PFSK-1 (cell line): ENCODE results near the gene PARD3B.

Experiments used
- FOXP2 ChIP-seq: optimal IDR thresholded peaks from 2 replicates; pipeline ENCODE3; 2011; ENCODE audit warnings: borderline replicate concordance, control low read depth, inconsistent platforms; ENCODE audit not compliant: insufficient read depth; ENCODE audit errors: extremely low read length, extremely low read depth
- POLR2AphosphoS5 ChIP-seq: IDR thresholded peaks from 2 replicates; pipeline ENCODE4 v1.6.1; 2012; ENCODE audit warnings: low read depth, mild to moderate bottlenecking, control low read depth, low read length, moderate library complexity
- REST ChIP-seq, 2 experiments: IDR thresholded peaks; 2 replicates each; pipeline versions ENCODE4 v1.6.1 to v1.8.0; 2011 to 2012; ENCODE audit warnings: low read depth in 2 of 2, low read length in 2 of 2, control low read depth in 1 of 2, inconsistent platforms in 1 of 2, mild to moderate bottlenecking in 1 of 2, moderate library complexity in 1 of 2; ENCODE audit not compliant: insufficient read depth in 1 of 2
- SIN3A ChIP-seq: IDR thresholded peaks from 2 replicates; pipeline ENCODE4 v1.6.1; 2012; ENCODE audit warnings: mild to moderate bottlenecking, low read length, moderate library complexity, borderline replicate concordance; ENCODE audit not compliant: insufficient read depth
- TAF1 ChIP-seq: IDR thresholded peaks from 2 replicates; pipeline ENCODE4 v1.6.1; 2012; ENCODE audit warnings: low read length, control low read depth, borderline replicate concordance; ENCODE audit not compliant: insufficient read depth

Gene PARD3B

DNA sequence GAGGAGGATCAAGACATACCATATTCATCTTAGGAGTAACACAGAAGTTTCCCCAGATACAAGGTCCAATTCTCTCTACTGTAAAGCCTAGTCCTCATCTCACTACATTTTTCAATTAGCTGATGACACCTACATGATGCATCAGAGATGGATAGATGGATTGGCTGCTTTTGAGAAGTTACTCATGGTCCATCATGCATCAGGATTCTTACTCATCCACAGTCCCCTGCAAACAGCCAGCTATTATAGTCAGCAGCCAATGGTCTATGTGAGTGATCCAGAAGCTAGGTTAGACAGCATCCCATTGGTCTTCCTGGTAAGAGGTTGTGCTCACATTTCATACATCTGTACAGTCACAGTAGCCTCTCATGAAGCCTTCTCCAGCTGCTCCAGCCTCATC, 982.5 kb downstream of the PARD3B start:
- no peak for TF ChIP-seq POLR2AphosphoS5
- TF ChIP-seq TAF1, result no peak
- TF ChIP-seq FOXP2, result no peak
- TF ChIP-seq REST (IDR thresholded peaks at IDR 0.05; ENCODE audit: insufficient read depth in 1 of 2, low read depth in 2 of 2, low read length in 2 of 2), result no peak
- TF ChIP-seq SIN3A, result no peak

DNA sequence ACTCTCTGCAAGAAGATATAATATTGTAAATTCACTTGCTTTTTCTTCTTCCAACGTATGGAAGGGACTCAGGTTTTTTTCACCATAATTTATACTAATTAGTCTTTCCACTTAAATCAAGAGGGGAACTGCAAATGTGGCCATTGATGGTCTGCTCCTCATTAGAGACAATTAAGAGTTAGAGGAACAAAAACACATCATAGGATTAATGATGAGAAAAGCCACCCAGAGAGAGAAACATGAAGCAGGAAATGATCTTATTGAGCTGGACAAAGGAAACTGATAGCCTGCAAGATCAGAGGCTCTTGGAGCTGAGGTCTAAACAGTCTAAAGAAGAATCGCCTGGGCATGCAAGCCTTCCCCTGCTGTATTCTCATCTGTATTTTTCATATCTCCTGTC, 985.8 kb downstream of the PARD3B start:
- TF ChIP-seq POLR2AphosphoS5 (no peak), REST (IDR thresholded peaks at IDR 0.05; ENCODE audit: insufficient read depth in 1 of 2, low read depth in 2 of 2, low read length in 2 of 2) (no peak), SIN3A (no peak), TAF1 (no peak), FOXP2 (no peak)

- TF ChIP-seq SIN3A (no peak), REST (IDR thresholded peaks at IDR 0.05; ENCODE audit: insufficient read depth in 1 of 2, low read depth in 2 of 2, low read length in 2 of 2) (no peak), POLR2AphosphoS5 (no peak), FOXP2 (no peak)
Observed at GRCh38 chr2:205531489-205532148, 986.3 kb downstream of the PARD3B start.

- TF ChIP-seq SIN3A, result no peak
- no peak for TF ChIP-seq FOXP2
- TF ChIP-seq REST (IDR thresholded peaks at IDR 0.05; ENCODE audit: insufficient read depth in 1 of 2, low read depth in 2 of 2, low read length in 2 of 2), result no peak
- no peak for TF ChIP-seq TAF1
Observed at GRCh38 chr2:205535001-205535400, 989.7 kb downstream of the PARD3B start.

DNA sequence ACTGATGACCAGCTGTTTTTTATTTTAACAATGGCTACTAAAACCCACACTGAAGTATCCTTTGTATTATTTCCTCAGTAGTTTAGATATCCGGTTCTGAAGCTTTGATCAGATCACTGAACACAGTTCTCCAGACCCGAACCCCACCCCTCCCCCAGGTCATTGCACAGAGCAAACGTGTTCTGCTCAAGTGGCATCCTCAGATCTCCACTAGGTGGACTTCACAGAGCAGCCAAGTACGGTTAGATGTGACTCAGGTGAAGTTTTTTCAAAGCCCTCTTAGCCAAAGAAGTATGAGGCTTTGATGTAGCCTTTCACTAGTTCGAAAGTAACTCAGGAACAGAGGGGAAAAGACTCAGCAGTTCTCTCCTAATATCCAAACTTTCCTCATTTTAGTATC, 994.3 kb downstream of the PARD3B start:
- no peak for TF ChIP-seq SIN3A
